ENCODE data around the gene ABLIM2.

DNA sequence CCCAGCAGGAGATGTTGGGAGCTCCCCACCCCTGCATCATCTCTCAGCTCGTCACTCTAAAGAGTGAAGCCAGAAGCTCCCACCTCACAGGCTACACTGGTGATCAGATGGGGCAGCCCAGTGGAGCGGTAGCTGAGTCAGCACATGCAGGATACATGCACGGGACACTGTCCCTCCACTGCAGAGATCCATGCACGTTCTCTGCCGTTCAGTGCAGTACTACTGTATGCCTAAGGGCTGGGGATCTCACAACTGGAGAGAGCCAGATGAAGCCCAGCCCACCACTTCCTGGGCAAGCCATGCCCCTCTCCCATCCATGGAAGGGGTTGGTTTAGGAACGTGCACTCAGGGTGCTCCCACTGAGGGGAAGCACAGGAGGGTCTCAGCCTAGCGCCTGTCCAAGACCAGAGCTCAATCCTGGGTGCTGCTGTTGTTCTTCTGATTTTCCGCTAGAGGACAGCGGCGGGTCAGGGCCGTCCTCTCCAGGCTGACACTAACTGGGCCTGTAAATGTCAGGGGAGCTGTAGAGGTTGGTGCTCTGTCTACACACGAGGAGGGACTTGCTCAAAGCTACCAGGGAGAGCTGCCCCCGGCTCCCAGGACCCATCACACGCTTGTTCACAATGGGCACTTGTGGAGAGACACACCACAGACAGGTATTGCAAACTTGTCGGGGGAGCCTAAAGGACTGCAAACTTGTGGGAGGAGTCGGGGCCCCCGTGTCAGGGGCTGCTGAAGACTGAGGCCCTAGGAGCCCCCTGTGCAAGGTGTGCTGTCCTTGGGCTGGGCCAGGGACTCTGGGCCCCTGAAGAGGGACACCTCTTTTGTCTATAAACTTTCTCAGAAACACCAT lies 18.2 kb upstream of the ABLIM2 start:
- TF ChIP-seq, protein P1, sequence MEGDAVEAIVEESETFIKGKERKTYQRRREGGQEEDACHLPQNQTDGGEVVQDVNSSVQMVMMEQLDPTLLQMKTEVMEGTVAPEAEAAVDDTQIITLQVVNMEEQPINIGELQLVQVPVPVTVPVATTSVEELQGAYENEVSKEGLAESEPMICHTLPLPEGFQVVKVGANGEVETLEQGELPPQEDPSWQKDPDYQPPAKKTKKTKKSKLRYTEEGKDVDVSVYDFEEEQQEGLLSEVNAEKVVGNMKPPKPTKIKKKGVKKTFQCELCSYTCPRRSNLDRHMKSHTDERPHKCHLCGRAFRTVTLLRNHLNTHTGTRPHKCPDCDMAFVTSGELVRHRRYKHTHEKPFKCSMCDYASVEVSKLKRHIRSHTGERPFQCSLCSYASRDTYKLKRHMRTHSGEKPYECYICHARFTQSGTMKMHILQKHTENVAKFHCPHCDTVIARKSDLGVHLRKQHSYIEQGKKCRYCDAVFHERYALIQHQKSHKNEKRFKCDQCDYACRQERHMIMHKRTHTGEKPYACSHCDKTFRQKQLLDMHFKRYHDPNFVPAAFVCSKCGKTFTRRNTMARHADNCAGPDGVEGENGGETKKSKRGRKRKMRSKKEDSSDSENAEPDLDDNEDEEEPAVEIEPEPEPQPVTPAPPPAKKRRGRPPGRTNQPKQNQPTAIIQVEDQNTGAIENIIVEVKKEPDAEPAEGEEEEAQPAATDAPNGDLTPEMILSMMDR (IDR thresholded peaks at IDR 0.05 in 4 of 5, conservative IDR thresholded peaks at IDR 0.05 in 1 of 5): peak; percentile 74 to 82 (median 78)
- no peak for TF ChIP-seq POLR2A (IDR thresholded peaks at IDR 0.05)

Measured in gastrocnemius medialis (tissue), 4 donors.